A549 (cell line): ENCODE data around the gene B4GALT2. TPM values are rescaled to one million over a fixed set of nuclear protein-coding genes. Genes with fewer than 3 reads are reported as not detected.

Source experiments
- ATAC-seq, 2 experiments: fragments of 200-7000 bp in 1 of 2; fragments of >200 bp in 1 of 2; cut with Nextera tagmentation in 1 of 2; cut with Tn5 transposase in 1 of 2; 3 replicates each; pipeline versions ENCODE4 v1.8.0 to v1.9.1; 2018 to 2020; ENCODE audit warnings: mild to moderate bottlenecking in 1 of 2, moderate library complexity in 1 of 2
- CTCF ChIA-PET: fragments of 300-600 bp; sonication (Branson Sonifier 250); formaldehyde crosslinking; extraction: SDS; loops from one replicate; lab custom pipeline; 2021; ENCODE audit warnings: antibody characterized with exemption, inconsistent platforms; lab: Yijun Ruan, JAX
- POLR2A ChIA-PET: fragments of 350-600 bp; formaldehyde crosslinking; extraction: SDS; loops from one replicate; lab custom pipeline; 2021; ENCODE audit warnings: antibody characterized with exemption, inconsistent platforms; lab: Yijun Ruan, JAX
- DNase-seq, 2 experiments: peaks; one replicate each; pipeline versions ENCODE4 v3.0.0 to v3.0.0-alpha.2; 2011 to 2016; ENCODE audit warnings: low read depth in 1 of 2, low spot score in 1 of 2
- FAIRE-seq: peaks from 2 replicates; lab custom pipeline; 2011; peaks lifted over from hg19 to GRCh38; lab: Jason Lieb, UNC
- H3K27ac ChIP-seq, 2 experiments: fragments of >200 bp; sonication (Bioruptor Twin); formaldehyde crosslinking; 3 replicates each; pipeline ENCODE4 v1.5.1; 2016 to 2017
- H3K4me1 ChIP-seq: fragments of >200 bp; sonication (Bioruptor Twin); formaldehyde crosslinking; 3 replicates; pipeline ENCODE4 v1.6.1; 2016
- H3K4me2 ChIP-seq: fragments of >200 bp; sonication (Bioruptor Twin); formaldehyde crosslinking; 3 replicates; pipeline ENCODE4 v1.6.1; 2016
- H3K4me3 ChIP-seq: fragments of >200 bp; sonication (Bioruptor Twin); formaldehyde crosslinking; 3 replicates; pipeline ENCODE4 v1.5.1; 2016
- H3K9me3 ChIP-seq: fragments of >200 bp; sonication (Bioruptor Twin); formaldehyde crosslinking; 3 replicates; pipeline ENCODE4 v1.6.1; 2016
- ATOH8 ChIP-seq: fragments of 250-450 bp; sonication (Bioruptor Pico); IDR thresholded peaks from 2 replicates; pipeline ENCODE4 v1.5.0; 2020; ENCODE audit warnings: low read depth, mild to moderate bottlenecking, moderate library complexity
- BCL3 ChIP-seq: fragments of >200 bp; sonication (Bioruptor Twin); formaldehyde crosslinking; IDR thresholded peaks from 3 replicates; pipeline ENCODE4 v1.6.1; 2016
- BHLHE40 ChIP-seq: IDR thresholded peaks from 2 replicates; pipeline ENCODE4 v1.6.1; 2012; ENCODE audit warnings: low read depth, low read length, inconsistent platforms
- EHF ChIP-seq: fragments of 250-450 bp; sonication (Bioruptor Pico); IDR thresholded peaks from 2 replicates; pipeline ENCODE4 v1.5.0; 2020; ENCODE audit warnings: mild to moderate bottlenecking
- ESRRA ChIP-seq: fragments of 150-350 bp; IDR thresholded peaks from 2 replicates; pipeline ENCODE4 v1.6.1; 2014; ENCODE audit warnings: mild to moderate bottlenecking, low read length, borderline replicate concordance
- HDAC2 ChIP-seq: fragments of 200-600 bp; sonication (generic); IDR thresholded peaks from 2 replicates; pipeline ENCODE4 v1.6.1; 2016
- HES2 ChIP-seq: fragments of >200 bp; sonication (Bioruptor Twin); formaldehyde crosslinking; IDR thresholded peaks from 2 replicates; pipeline ENCODE4 v1.6.1; 2016
- HEYL ChIP-seq: fragments of 250-450 bp; sonication (Bioruptor Pico); IDR thresholded peaks from 2 replicates; pipeline ENCODE4 v1.8.0; 2021; ENCODE audit warnings: mild to moderate bottlenecking, moderate library complexity
- HMGXB4 ChIP-seq: fragments of 250-450 bp; sonication (Bioruptor Pico); IDR thresholded peaks from 2 replicates; pipeline ENCODE4 v1.5.0; 2021; ENCODE audit warnings: mild to moderate bottlenecking, moderate library complexity, borderline replicate concordance
- KDM1A ChIP-seq: fragments of 200-600 bp; sonication (generic); IDR thresholded peaks from 2 replicates; pipeline ENCODE4 v1.6.1; 2016; ENCODE audit warnings: low read depth, mild to moderate bottlenecking
- MAFK ChIP-seq: fragments of 450-650 bp; IDR thresholded peaks from 2 replicates; pipeline ENCODE4 v1.6.1; 2014; ENCODE audit not compliant: partially characterized antibody
- MYC ChIP-seq: IDR thresholded peaks from 2 replicates; pipeline ENCODE4 v1.6.1; 2012; ENCODE audit warnings: mild to moderate bottlenecking, inconsistent platforms, low read length, improper control_type of control experiment, borderline replicate concordance
- NFE2L2 ChIP-seq: fragments of 150-350 bp; conservative IDR thresholded peaks from 2 replicates; pipeline ENCODE4 v1.6.1; 2014; ENCODE audit warnings: low read length
- SMC3 ChIP-seq: fragments of >200 bp; sonication (Bioruptor Twin); formaldehyde crosslinking; IDR thresholded peaks from 3 replicates; pipeline ENCODE4 v1.6.1; 2018; ENCODE audit warnings: inconsistent platforms
- TP53 ChIP-seq: fragments of 250-450 bp; sonication (Bioruptor Pico); IDR thresholded peaks from 2 replicates; pipeline ENCODE4 v1.5.0; 2021; ENCODE audit warnings: mild to moderate bottlenecking, moderate library complexity
- WGBS: methylation state at CpG from one replicate; pipeline ENCODE4 v1.1.6; 2017; ENCODE audit errors: missing lambda C conversion rate; 5-methylcytosine and 5-hydroxymethylcytosine counted together
- polyA plus RNA-seq, 4 experiments: library from polyadenylated mRNA; depleted of rRNA in 3 of 4; stranded (reverse); fragments of >200 nt; fragmentation: RNase III in 1 of 4; extraction: RNeasy Plus Mini Kit Qiagen cat#74134 plus additional on column Dnase treatment in 1 of 4; gene quantifications; 2 replicates in 3 of 4; 3 replicates in 1 of 4; pipeline ENCODE4 v1.2.3, GENCODE V29; 2011 to 2017

B4GALT2 gene
- polyA plus RNA-seq, 2 of the 4 experiments (the other 2 are of a cell fraction): 19.0 to 35.8 TPM

GRCh38 chr1:44040418-44040817 lies 61.4 kb downstream of the B4GALT2 start:
- no peak for FAIRE-seq
- Histone ChIP-seq H3K27ac (no peak overlapping the region), H3K9me3 (no peaks in the 10 kb centered on the region), H3K4me2 (no peak overlapping the region), H3K4me3 (no peak overlapping the region), H3K4me1 (peaks cover 33% of the 10 kb centered on the region)
- CTCF ChIA-PET: interaction anchor here (1.0 to 12.3 kb wide), 3 partner anchors 8 to 34 kb away, joined by 3 to 148 read pairs (median 4); no protein-coding TSS in a partner anchor
- no peak for ATAC-seq
- TF ChIP-seq MYC: no peak
- TF ChIP-seq BCL3: no peak
- no peak for TF ChIP-seq ESRRA
- no peak for TF ChIP-seq ATOH8 (CRISPR knock-in tag)
- TF ChIP-seq NFE2L2: no peak
- no peak for TF ChIP-seq TP53 (CRISPR knock-in tag)
- TF ChIP-seq EHF (CRISPR knock-in tag): no peak
- no peak for TF ChIP-seq HES2
- TF ChIP-seq SMC3: no peak
- TF ChIP-seq HDAC2: no peak
- TF ChIP-seq HMGXB4 (CRISPR knock-in tag): no peak
- no peak for TF ChIP-seq MAFK
- no peak for TF ChIP-seq HEYL (CRISPR knock-in tag)
- TF ChIP-seq KDM1A: no peak
- no peak for TF ChIP-seq BHLHE40
- TF ChIP-seq, all 56 proteins: peak for 0
- DNase-seq: no peak
- 71% methylated on average over 2 of the region's 2 CpGs for WGBS
- POLR2A ChIA-PET: no interaction called here

Other genes starting within 250 kb of the B4GALT2 start
- gene ARTN, start 45.4 kb upstream of the B4GALT2 start, polyA plus RNA-seq (2011; rRNA removed): 0.13 and 0.21 TPM in 2 replicates
- gene ARTN, start 45.4 kb upstream of the B4GALT2 start, polyA plus RNA-seq (2017; fragmentation: RNase III; extraction: RNeasy Plus Mini Kit Qiagen cat#74134 plus additional on column Dnase treatment): 0.49 to 0.90 TPM (median 0.53 TPM) in 3 replicates
- 8.1 and 12.9 TPM in 2 replicates for gene IPO13, start 32.3 kb upstream of the B4GALT2 start, polyA plus RNA-seq (2011; rRNA removed)
- gene IPO13, start 32.3 kb upstream of the B4GALT2 start, polyA plus RNA-seq (2017; fragmentation: RNase III; extraction: RNeasy Plus Mini Kit Qiagen cat#74134 plus additional on column Dnase treatment): 12.7 to 15.8 TPM (median 14.4 TPM) in 3 replicates
- 41.7 and 43.5 TPM in 2 replicates for gene DPH2, start 9.2 kb upstream of the B4GALT2 start, polyA plus RNA-seq (2011; rRNA removed)
- 35.0 to 42.4 TPM (median 38.8 TPM) in 3 replicates for gene DPH2, start 9.2 kb upstream of the B4GALT2 start, polyA plus RNA-seq (2017; fragmentation: RNase III; extraction: RNeasy Plus Mini Kit Qiagen cat#74134 plus additional on column Dnase treatment)
- 97.0 and 104 TPM in 2 replicates for gene ATP6V0B, start 4.2 kb upstream of the B4GALT2 start, polyA plus RNA-seq (2011; rRNA removed)
- gene ATP6V0B, start 4.2 kb upstream of the B4GALT2 start, polyA plus RNA-seq (2017; fragmentation: RNase III; extraction: RNeasy Plus Mini Kit Qiagen cat#74134 plus additional on column Dnase treatment): 91.0 to 101 TPM (median 91.2 TPM) in 3 replicates
- gene CCDC24, start 12.4 kb downstream of the B4GALT2 start, polyA plus RNA-seq (2011; rRNA removed): 2.0 and 2.9 TPM in 2 replicates
- gene CCDC24, start 12.4 kb downstream of the B4GALT2 start, polyA plus RNA-seq (2017; fragmentation: RNase III; extraction: RNeasy Plus Mini Kit Qiagen cat#74134 plus additional on column Dnase treatment): 9.3 to 12.5 TPM (median 10.2 TPM) in 3 replicates
- gene SLC6A9, start 52.3 kb downstream of the B4GALT2 start, polyA plus RNA-seq (2011; rRNA removed): 9.0 and 10.5 TPM in 2 replicates
- gene SLC6A9, start 52.3 kb downstream of the B4GALT2 start, polyA plus RNA-seq (2017; fragmentation: RNase III; extraction: RNeasy Plus Mini Kit Qiagen cat#74134 plus additional on column Dnase treatment): 11.1 to 17.7 TPM (median 17.3 TPM) in 3 replicates
- gene KLF17, start 139.6 kb downstream of the B4GALT2 start, polyA plus RNA-seq (2011; rRNA removed): 0.15 and 0.16 TPM in 2 replicates
- 0.22 to 0.41 TPM (median 0.40 TPM) in 3 replicates for gene KLF17, start 139.6 kb downstream of the B4GALT2 start, polyA plus RNA-seq (2017; fragmentation: RNase III; extraction: RNeasy Plus Mini Kit Qiagen cat#74134 plus additional on column Dnase treatment)
- not detected in 2 replicates for gene KLF18, start 162.4 kb downstream of the B4GALT2 start, polyA plus RNA-seq (2011; rRNA removed)
- not detected in 3 replicates for gene KLF18, start 162.4 kb downstream of the B4GALT2 start, polyA plus RNA-seq (2017; fragmentation: RNase III; extraction: RNeasy Plus Mini Kit Qiagen cat#74134 plus additional on column Dnase treatment)
- gene DMAP1, start 234.3 kb downstream of the B4GALT2 start, polyA plus RNA-seq (2011; rRNA removed): 28.2 and 28.7 TPM in 2 replicates
- 26.3 to 30.6 TPM (median 26.7 TPM) in 3 replicates for gene DMAP1, start 234.3 kb downstream of the B4GALT2 start, polyA plus RNA-seq (2017; fragmentation: RNase III; extraction: RNeasy Plus Mini Kit Qiagen cat#74134 plus additional on column Dnase treatment)